K562 (cell line): ENCODE results near the gene KTI12. TPM values are rescaled to one million over a fixed set of nuclear protein-coding genes. Genes with fewer than 3 reads are reported as not detected.
"Not testable (repeated sequence)": the region's sequence is repeated elsewhere in the genome, so short reads cannot be mapped to it uniquely, and the experiment has no call there.

Experiments
- CXXC5 ChIP-seq: fragments of 250-450 bp; sonication (Bioruptor Pico); IDR thresholded peaks from 2 replicates; pipeline ENCODE4 v1.8.0; 2022; ENCODE audit warnings: inconsistent platforms, mild to moderate bottlenecking, moderate library complexity
- NR2C1 ChIP-seq, 2 experiments: fragments of 450-650 bp; IDR thresholded peaks; 2 replicates each; pipeline ENCODE4 v1.6.1; 2017; ENCODE audit warnings: mild to moderate bottlenecking in 2 of 2, antibody characterized with exemption in 1 of 2, inconsistent platforms in 1 of 2, missing compliant biosample characterization in 1 of 2, missing genetic modification characterization in 1 of 2
- NR4A1 ChIP-seq, 2 experiments: fragments of 250-450 bp in 1 of 2; fragments of 450-650 bp in 1 of 2; sonication (Bioruptor Pico) in 1 of 2; IDR thresholded peaks; 2 replicates each; pipeline versions ENCODE4 v1.4.0 to v1.6.1; 2016 to 2020; ENCODE audit warnings: mild to moderate bottlenecking in 2 of 2, missing compliant biosample characterization in 1 of 2, missing genetic modification characterization in 1 of 2, moderate library complexity in 1 of 2
- PTTG1 ChIP-seq: fragments of 450-650 bp; IDR thresholded peaks from 2 replicates; pipeline ENCODE4 v1.6.1; 2016; ENCODE audit warnings: low read depth, mild to moderate bottlenecking, missing genetic modification characterization, missing compliant biosample characterization
- SMAD4 ChIP-seq: fragments of 250-450 bp; sonication (Bioruptor Pico); conservative IDR thresholded peaks from 2 replicates; pipeline ENCODE4 v1.8.0; 2021; ENCODE audit warnings: inconsistent platforms, mild to moderate bottlenecking, moderate library complexity
- ZNF592 ChIP-seq: fragments of 450-650 bp; IDR thresholded peaks from 2 replicates; pipeline ENCODE4 v1.6.1; 2017; ENCODE audit warnings: antibody characterized with exemption, mild to moderate bottlenecking
- polyA plus RNA-seq, 8 experiments: library from polyadenylated mRNA; depleted of rRNA in 4 of 8; stranded (reverse) in 5 of 8; unstranded in 3 of 8; fragments of >200 nt; fragmentation: Nextera tagmentation in 2 of 8; fragmentation: Illumina TruSeq in 1 of 8; extraction: Ambion mirVana in 2 of 8; extraction: Trizol in 1 of 8; gene quantifications; 2 replicates each; pipeline versions ENCODE4 v1.2.1 to v1.2.3, GENCODE V29; 2011 to 2014; ENCODE audit warnings: inconsistent platforms in 1 of 8, missing spikeins in 1 of 8
- total RNA-seq, 7 experiments: library from RNA; depleted of rRNA in 6 of 7; stranded (reverse); fragments of >200 nt in 6 of 7; fragmentation: Illumina TruSeq in 2 of 7; extraction: Trizol in 2 of 7; gene quantifications; 2 replicates each; pipeline versions ENCODE4 v1.2.1 to v1.2.3, GENCODE V29; 2011 to 2021; ENCODE audit warnings: low replicate concordance in 1 of 7
- TF ChIP-seq, protein P1 (sequence below), 2 experiments: fragments of 450-650 bp; formaldehyde crosslinking in 1 of 2; IDR thresholded peaks; 2 replicates each; pipeline versions ENCODE4 v1.4.0 to v1.6.1; 2014 to 2020; ENCODE audit warnings: mild to moderate bottlenecking in 2 of 2, borderline replicate concordance in 1 of 2, low read depth in 1 of 2

KTI12 gene
- total and polyA plus RNA-seq, 9 of the 15 experiments (the other 6 are each of a cell fraction or from before 2014, with no cell fraction given), result 3.1 to 22.8 (median 11.6) TPM

DNA sequence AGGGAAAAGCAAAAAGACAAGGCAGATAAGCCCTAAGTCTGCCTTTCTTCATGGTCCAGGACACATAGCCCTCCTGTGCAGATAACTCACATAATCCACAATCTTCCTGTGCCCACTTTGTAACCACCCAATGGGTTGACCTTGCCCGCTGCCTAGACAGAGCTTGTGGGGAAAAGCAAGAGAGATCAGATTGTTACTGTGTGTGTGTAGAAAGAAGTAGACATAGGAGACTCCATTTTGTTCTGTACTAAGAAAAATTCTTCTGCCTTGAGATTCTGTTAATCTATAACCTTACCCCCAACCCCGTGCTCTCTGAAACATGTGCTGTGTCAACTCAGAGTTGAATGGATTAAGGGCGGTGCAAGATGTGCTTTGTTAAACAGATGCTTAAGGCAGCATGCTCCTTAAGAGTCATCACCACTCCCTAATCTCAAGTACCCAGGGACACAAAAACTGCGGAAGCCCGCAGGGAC lies 27.5 kb downstream of the KTI12 start (continued):
- TF ChIP-seq ZNF592 (peak; percentile 75; the same call in 1 of the 2 replicates), NR4A1 (tag; IDR thresholded peaks at IDR 0.05) (peak; percentile 81; the same call in 1 of the 2 replicates), NR2C1 (tag; IDR thresholded peaks at IDR 0.05) (peak; percentile 30; the same call in 1 of the 2 replicates), PTTG1 (tag) (0 out of 2 replicates have a peak, but pooled peaks have one; percentile 23), CXXC5 (CRISPR knock-in tag) (0 out of 2 replicates have a peak, but pooled peaks have one; percentile 33), SMAD4 (CRISPR knock-in tag) (peak; percentile 72)
- TF ChIP-seq NR4A1 (CRISPR knock-in tag; IDR thresholded peaks at IDR 0.05); NR2C1 (IDR thresholded peaks at IDR 0.05): not testable (repeated sequence)
- TF ChIP-seq, protein P1, sequence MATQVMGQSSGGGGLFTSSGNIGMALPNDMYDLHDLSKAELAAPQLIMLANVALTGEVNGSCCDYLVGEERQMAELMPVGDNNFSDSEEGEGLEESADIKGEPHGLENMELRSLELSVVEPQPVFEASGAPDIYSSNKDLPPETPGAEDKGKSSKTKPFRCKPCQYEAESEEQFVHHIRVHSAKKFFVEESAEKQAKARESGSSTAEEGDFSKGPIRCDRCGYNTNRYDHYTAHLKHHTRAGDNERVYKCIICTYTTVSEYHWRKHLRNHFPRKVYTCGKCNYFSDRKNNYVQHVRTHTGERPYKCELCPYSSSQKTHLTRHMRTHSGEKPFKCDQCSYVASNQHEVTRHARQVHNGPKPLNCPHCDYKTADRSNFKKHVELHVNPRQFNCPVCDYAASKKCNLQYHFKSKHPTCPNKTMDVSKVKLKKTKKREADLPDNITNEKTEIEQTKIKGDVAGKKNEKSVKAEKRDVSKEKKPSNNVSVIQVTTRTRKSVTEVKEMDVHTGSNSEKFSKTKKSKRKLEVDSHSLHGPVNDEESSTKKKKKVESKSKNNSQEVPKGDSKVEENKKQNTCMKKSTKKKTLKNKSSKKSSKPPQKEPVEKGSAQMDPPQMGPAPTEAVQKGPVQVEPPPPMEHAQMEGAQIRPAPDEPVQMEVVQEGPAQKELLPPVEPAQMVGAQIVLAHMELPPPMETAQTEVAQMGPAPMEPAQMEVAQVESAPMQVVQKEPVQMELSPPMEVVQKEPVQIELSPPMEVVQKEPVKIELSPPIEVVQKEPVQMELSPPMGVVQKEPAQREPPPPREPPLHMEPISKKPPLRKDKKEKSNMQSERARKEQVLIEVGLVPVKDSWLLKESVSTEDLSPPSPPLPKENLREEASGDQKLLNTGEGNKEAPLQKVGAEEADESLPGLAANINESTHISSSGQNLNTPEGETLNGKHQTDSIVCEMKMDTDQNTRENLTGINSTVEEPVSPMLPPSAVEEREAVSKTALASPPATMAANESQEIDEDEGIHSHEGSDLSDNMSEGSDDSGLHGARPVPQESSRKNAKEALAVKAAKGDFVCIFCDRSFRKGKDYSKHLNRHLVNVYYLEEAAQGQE (IDR thresholded peaks at IDR 0.05; ENCODE audit: borderline replicate concordance), result not testable (repeated sequence)
- TF ChIP-seq, protein P1 (CRISPR knock-in tag; IDR thresholded peaks at IDR 0.05; ENCODE audit: low read depth), result 0 out of 2 replicates have a peak, but pooled peaks have one; percentile 25
